Measurements from ENCODE around the gene AKT3.
A peak's percentile ranks its signal among the peaks of the same experiment; 100 is the strongest.

AKT3 gene

DNA sequence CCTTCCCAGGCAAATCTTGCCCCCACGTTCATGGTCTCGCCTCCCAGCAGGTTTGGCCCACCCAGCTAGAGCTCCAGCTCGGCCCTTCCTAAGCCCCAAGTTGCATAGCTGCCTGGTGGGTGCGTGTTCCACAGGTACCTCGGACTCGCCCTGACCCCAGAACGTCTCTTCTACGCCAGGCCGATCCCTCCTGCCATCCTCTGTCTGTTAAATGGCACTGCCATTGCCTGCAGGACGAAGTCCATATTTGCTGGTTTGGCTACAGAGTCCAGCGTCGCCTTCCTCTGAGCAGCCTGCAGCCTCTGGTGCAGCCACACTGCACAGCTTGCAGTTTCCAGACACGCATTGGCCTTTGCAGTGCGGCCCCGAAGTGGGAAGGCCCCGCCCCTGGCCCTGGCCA lies 366.1 kb downstream of the AKT3 start:
- no peak for DNase-seq (ENCODE audit: low read depth)
- no peak overlapping the region for H3K4me3 ChIP-seq (ENCODE audit: low read length)
- TF ChIP-seq, protein P1, sequence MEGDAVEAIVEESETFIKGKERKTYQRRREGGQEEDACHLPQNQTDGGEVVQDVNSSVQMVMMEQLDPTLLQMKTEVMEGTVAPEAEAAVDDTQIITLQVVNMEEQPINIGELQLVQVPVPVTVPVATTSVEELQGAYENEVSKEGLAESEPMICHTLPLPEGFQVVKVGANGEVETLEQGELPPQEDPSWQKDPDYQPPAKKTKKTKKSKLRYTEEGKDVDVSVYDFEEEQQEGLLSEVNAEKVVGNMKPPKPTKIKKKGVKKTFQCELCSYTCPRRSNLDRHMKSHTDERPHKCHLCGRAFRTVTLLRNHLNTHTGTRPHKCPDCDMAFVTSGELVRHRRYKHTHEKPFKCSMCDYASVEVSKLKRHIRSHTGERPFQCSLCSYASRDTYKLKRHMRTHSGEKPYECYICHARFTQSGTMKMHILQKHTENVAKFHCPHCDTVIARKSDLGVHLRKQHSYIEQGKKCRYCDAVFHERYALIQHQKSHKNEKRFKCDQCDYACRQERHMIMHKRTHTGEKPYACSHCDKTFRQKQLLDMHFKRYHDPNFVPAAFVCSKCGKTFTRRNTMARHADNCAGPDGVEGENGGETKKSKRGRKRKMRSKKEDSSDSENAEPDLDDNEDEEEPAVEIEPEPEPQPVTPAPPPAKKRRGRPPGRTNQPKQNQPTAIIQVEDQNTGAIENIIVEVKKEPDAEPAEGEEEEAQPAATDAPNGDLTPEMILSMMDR (conservative IDR thresholded peaks at IDR 0.05; ENCODE audit: low read depth, low read length), result no peak

DNA sequence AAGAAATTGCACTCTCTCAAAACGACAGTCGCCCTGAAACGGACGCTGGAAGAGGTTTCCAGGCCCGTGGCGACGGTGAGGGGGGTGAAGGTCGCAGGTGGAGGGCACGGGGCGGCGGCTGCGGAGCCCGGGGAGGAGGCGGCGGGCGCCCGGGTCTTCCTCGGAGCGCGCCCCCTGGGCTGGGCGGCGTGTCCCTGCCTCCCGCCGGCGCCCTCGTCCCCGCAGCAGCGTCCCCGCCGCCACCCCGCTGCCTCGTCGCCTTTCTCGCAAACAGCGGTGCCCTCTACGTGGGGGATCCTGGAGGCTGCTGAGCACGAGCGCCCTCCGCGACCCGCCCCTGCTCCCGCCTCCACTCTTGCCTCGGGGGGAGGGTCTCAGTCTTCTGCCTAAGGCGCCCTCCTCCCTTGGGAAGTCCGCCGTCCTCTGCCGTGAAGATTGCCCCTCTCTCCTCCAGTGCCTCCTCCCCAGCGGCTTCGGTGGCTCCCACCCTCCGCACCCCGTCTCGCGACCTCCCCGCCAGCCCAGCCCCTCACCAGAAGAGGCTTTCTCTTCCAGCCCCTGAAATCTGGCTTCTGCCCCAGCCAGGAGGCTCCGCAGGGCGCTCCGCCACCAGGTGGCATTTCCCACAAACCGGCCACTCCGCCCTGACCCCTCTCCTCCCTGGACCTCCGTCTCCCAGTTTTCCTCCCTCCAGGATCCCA lies 366.8 kb downstream of the AKT3 start:
- TF ChIP-seq, protein P1 (conservative IDR thresholded peaks at IDR 0.05; ENCODE audit: low read depth, low read length), result peak; percentile 57
- DNase-seq (ENCODE audit: low read depth), result no peak
- H3K4me3 ChIP-seq (ENCODE audit: low read length), result peak overlapping the region; percentile 53

DNA sequence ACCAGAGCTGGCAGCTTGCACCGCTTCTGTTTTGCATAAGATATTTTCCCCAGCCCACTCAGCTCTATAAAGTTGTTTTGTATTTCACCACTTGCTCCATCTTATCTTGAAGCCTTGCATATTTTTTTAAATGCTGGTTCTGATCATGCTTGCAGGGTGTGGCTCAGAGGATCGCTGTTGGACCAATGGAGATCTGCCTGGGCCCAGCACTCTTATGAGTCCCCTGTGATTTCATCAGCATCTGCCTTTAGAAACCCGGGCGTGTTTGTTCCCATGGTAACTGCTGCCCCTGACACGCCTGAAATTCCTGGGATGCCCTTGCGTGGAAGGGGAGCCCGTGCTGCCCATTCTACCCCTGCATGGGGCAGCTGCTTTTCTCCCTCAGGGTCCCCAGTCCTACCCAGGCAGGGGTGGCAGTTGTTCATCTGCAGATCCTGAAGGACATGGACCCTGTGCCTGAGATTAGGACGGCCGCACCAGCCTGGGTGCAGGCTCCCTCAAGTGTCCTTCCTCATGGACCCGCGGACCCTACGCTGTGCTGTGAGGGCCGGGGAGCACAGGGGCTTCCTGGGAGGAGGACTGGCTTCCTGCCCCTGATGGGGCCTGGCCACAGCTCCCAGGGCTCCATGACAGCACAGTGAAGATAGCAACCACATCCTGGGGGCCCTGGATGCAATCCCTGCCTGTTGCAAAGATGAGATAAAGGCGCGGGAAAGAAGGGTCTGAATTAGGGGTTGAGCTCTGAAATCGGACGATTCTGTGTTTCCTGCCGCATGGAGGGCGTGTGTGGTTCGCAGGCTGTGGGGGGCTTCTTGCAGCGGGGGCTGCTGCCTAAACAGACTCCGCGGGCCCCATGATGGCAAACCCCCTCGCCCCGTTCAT lies 367.7 kb downstream of the AKT3 start:
- H3K4me3 ChIP-seq (ENCODE audit: low read length), result peak overlapping the region; percentile 43
- DNase-seq (ENCODE audit: low read depth), result peak; percentile 57
- TF ChIP-seq, protein P1 (conservative IDR thresholded peaks at IDR 0.05; ENCODE audit: low read depth, low read length), result no peak

DNA sequence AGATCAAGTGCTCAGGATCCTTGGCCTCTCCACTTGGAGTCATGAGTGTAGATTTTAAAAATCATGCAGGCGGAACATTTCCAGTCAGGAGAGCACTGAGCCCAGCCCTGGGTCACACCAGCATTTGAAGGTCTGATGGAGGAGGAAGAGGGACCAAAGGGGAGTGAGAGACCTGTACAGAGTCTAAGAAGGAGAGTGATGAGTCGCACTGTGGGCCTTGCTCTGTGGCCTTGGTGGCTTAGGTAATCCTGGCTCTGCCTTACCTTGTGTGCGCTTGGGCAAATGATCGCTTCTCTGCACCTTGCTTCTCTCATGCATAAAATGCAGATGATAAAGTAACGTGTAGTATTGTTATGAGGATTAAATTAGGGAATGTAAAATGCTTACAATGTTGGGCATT lies 368.9 kb downstream of the AKT3 start:
- DNase-seq (ENCODE audit: low read depth), result no peak

DNA sequence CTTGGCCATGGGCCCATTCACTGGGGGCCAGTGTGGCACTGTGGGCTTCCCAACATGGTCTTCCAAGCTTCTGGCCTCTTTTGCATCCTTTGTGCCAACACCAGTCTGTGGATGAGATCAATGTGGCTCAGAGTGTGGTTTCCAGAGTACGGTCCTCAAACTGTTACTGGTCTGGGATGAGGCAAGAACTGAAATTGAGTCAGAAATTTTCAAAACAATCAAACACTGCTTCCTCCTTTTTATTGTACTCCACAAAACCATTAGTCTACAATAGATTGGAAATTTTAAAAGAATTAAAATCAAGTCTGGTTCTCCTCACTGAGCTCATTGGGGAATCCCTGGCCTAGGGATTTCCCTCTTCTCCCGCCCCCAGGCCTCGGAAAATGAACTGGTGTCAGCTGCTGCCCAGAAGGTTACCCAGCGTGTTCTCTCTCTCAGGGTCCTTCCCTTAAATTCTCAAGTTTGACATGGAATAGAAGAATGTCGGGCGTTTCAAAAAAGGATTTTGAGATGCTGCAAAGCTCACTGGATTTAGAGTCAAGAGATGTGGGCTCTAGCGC lies 372.2 kb downstream of the AKT3 start:
- TF ChIP-seq, protein P1 (conservative IDR thresholded peaks at IDR 0.05; ENCODE audit: low read depth, low read length), result no peak
- no peak for DNase-seq (ENCODE audit: low read depth)
- no peak overlapping the region for H3K4me3 ChIP-seq (ENCODE audit: low read length)

More for the DNA sequence above, 368.9 kb downstream of the AKT3 start:
- no peak overlapping the region for H3K4me3 ChIP-seq (ENCODE audit: low read length)
- TF ChIP-seq, protein P1 (conservative IDR thresholded peaks at IDR 0.05; ENCODE audit: low read depth, low read length), result no peak

DNA sequence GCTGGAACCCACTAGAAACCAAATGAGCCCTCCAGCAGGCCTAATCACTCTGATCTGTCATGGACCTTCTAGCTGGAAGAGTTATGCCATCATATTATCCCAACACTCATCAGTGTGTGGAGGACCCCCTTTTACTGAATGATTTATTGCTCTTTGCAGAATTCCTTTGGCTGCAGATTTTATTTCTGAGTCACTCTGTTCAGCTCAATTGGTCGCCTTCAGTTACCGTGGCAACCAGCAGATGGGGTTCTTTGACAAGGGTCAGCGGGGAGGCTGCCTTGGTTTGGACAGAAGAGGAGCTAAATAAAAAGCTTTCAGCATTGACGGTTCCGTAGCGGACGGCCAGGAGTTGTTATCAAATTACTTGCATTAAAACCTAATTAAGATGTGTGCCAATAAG lies 374.1 kb downstream of the AKT3 start:
- TF ChIP-seq, protein P1 (conservative IDR thresholded peaks at IDR 0.05; ENCODE audit: low read depth, low read length), result no peak
- DNase-seq (ENCODE audit: low read depth), result no peak
- no peak overlapping the region for H3K4me3 ChIP-seq (ENCODE audit: low read length)
